GM23248 (cell line): ENCODE data around the gene DHX32. TPM values are rescaled to one million over a fixed set of nuclear protein-coding genes. Genes with fewer than 3 reads are reported as not detected.

Experiments used
- DNase-seq: peaks from one replicate; pipeline ENCODE4 v3.0.0-alpha.2; 2015
- H2AFZ ChIP-seq: fragments of 200-600 bp; sonication (generic); 2 replicates; pipeline ENCODE4 v1.6.1; 2016; ENCODE audit warnings: antibody characterized with exemption
- H3F3A ChIP-seq: fragments of 200-600 bp; sonication (generic); 2 replicates; pipeline ENCODE4 v1.6.1; 2016; ENCODE audit warnings: mild to moderate bottlenecking, antibody characterized with exemption, mixed run types; ENCODE audit not compliant: insufficient read depth
- H3K27ac ChIP-seq: fragments of 200-600 bp; sonication (generic); 2 replicates; pipeline ENCODE4 v1.5.1; 2016; ENCODE audit warnings: mild to moderate bottlenecking
- H3K27me3 ChIP-seq: fragments of 200-600 bp; sonication (generic); replicated peaks from 2 replicates; pipeline ENCODE4 v1.6.1; 2016; ENCODE audit warnings: mild to moderate bottlenecking; ENCODE audit not compliant: insufficient read depth
- H3K36me3 ChIP-seq: fragments of 200-600 bp; sonication (generic); 2 replicates; pipeline ENCODE4 v1.6.1; 2016; ENCODE audit warnings: low read depth, mild to moderate bottlenecking
- H3K4me1 ChIP-seq: fragments of 200-600 bp; sonication (generic); 2 replicates; pipeline ENCODE4 v1.6.1; 2016; ENCODE audit warnings: mild to moderate bottlenecking; ENCODE audit not compliant: insufficient read depth
- H3K4me2 ChIP-seq: fragments of 200-600 bp; sonication (generic); one replicate; pipeline ENCODE4 v1.6.1; 2016; ENCODE audit warnings: mild to moderate bottlenecking; ENCODE audit not compliant: unreplicated experiment
- H3K4me3 ChIP-seq: fragments of 200-600 bp; sonication (generic); 2 replicates; pipeline ENCODE4 v1.5.1; 2016; ENCODE audit warnings: mild to moderate bottlenecking
- H3K79me2 ChIP-seq: fragments of 200-600 bp; sonication (generic); 2 replicates; pipeline ENCODE4 v1.6.1; 2016; ENCODE audit warnings: mild to moderate bottlenecking; ENCODE audit not compliant: insufficient read depth
- H3K9ac ChIP-seq: fragments of 200-600 bp; sonication (generic); 2 replicates; pipeline ENCODE4 v1.6.1; 2016; ENCODE audit warnings: mild to moderate bottlenecking
- H3K9me2 ChIP-seq: fragments of 200-600 bp; sonication (generic); 2 replicates; pipeline ENCODE4 v1.6.1; 2016; ENCODE audit warnings: mixed run types, mild to moderate bottlenecking, moderate library complexity; ENCODE audit not compliant: insufficient read depth
- H3K9me3 ChIP-seq: fragments of 200-600 bp; sonication (generic); one replicate; pipeline ENCODE4 v1.6.1; 2017; ENCODE audit warnings: low read depth
- H4K20me1 ChIP-seq: fragments of 200-600 bp; sonication (generic); 2 replicates; pipeline ENCODE4 v1.6.0; 2016; ENCODE audit not compliant: insufficient read depth
- EZH2 ChIP-seq: fragments of 200-600 bp; sonication (generic); IDR thresholded peaks from 2 replicates; pipeline ENCODE4 v1.6.1; 2018; ENCODE audit warnings: antibody characterized with exemption, mild to moderate bottlenecking; ENCODE audit not compliant: insufficient read depth, poor library complexity, severe bottlenecking
- EZH2phosphoT487 ChIP-seq: fragments of 200-600 bp; sonication (generic); IDR thresholded peaks from 2 replicates; pipeline ENCODE4 v1.6.1; 2018; ENCODE audit warnings: antibody characterized with exemption, moderate library complexity, mild to moderate bottlenecking, low read depth; ENCODE audit not compliant: insufficient read depth
- WGBS, 2 experiments: methylation state at CpG; one replicate each; pipeline ENCODE4 v1.1.6; 2015 to 2017; ENCODE audit warnings: low lambda C conversion rate in 2 of 2, low coverage in 1 of 2; ENCODE audit errors: missing lambda C conversion rate in 2 of 2; 5-methylcytosine and 5-hydroxymethylcytosine counted together
- in situ Hi-C: fragments of 300-500 bp; cut with MboI; formaldehyde crosslinking; loops from 2 replicates; pipeline ENCODE4 v1.15.0; 2020
- polyA plus RNA-seq: library from polyadenylated mRNA; unstranded; fragments of >200 nt; fragmentation: Nextera tagmentation; extraction: Ambion mirVana; gene quantifications from 2 replicates; pipeline ENCODE4 v1.2.1, GENCODE V29; 2016
- total RNA-seq: library from RNA; depleted of rRNA; stranded (reverse); fragments of >200 nt; shearing (Covaris generic); gene quantifications from 2 replicates; pipeline ENCODE4 v1.2.3, GENCODE V29; 2014

DHX32 gene
- total and polyA plus RNA-seq, 2 experiments from 2014 or later: 34.4 to 49.6 TPM

DNA sequence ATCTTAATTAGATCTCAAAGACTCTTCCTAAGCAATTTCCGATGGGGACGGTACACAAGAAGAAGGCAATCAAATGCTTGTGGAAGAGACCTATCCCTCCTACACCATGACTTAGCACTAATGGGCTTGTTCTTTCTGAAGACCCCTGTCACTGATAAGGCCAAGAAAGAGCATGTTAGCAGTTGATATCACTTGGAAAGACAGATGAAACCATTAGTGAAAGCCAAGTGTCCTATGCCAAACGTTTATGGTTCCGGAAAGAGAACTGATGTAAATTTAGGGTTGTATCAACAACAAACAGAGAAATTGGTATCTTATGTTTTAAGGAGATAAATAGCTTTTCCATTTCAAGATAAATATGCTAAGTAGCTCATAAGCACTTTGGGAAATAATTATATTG is 64.5 kb downstream of the DHX32 start:
- Histone ChIP-seq H3K9me3 (no peaks in the 10 kb centered on the region), H3K4me2 (no peak overlapping the region), H2AFZ (no peak overlapping the region), H3K79me2 (peaks cover 11% of the 10 kb centered on the region), H3K27ac (no peak overlapping the region), H3K9me2 (no peaks in the 10 kb centered on the region), H3K27me3 (no peaks in the 10 kb centered on the region), H3K36me3 (0 out of 2 replicates have a peak, but pooled peaks cover 6% of the 10 kb centered on the region), H3F3A (no peaks in the 10 kb centered on the region), H3K4me3 (no peak overlapping the region), H4K20me1 (no peaks in the 10 kb centered on the region), H3K9ac (no peak overlapping the region), H3K4me1 (no peaks in the 10 kb centered on the region)
- WGBS, 2 experiments: 71 to 77% methylated on average over 4 of the region's 4 CpGs
- no peak for DNase-seq
- in situ Hi-C loops: no loop called here
- TF ChIP-seq EZH2phosphoT487 (no peak), EZH2 (no peak)

- WGBS, 2 experiments: 0% methylated on average over 1 of the region's 1 CpG
- no peak for DNase-seq
- no peaks in the 10 kb centered on the region for H3K27me3 ChIP-seq
- H3K4me2 ChIP-seq: no peak overlapping the region
- no peaks in the 10 kb centered on the region for H3K9me3 ChIP-seq
- H3K9me2 ChIP-seq: no peaks in the 10 kb centered on the region
- H3F3A ChIP-seq: no peaks in the 10 kb centered on the region
- H3K4me3 ChIP-seq: no peak overlapping the region
- H3K36me3 ChIP-seq: peaks cover 13% of the 10 kb centered on the region; the same call in 1 of the 2 replicates
- H3K4me1 ChIP-seq: no peaks in the 10 kb centered on the region
- in situ Hi-C loops: no loop called here
- H3K9ac ChIP-seq: no peak overlapping the region
- no peaks in the 10 kb centered on the region for H4K20me1 ChIP-seq
- H3K27ac ChIP-seq: no peak overlapping the region
- H3K79me2 ChIP-seq: peaks cover 11% of the 10 kb centered on the region
- H2AFZ ChIP-seq: no peak overlapping the region
- TF ChIP-seq EZH2phosphoT487 (no peak), EZH2 (no peak)
Measured at GRCh38 chr10:125815764-125816163, 65.3 kb downstream of the DHX32 start.

GRCh38 chr10:125812128-125812750 is 68.9 kb downstream of the DHX32 start:
- no peak overlapping the region for H3K4me2 ChIP-seq
- in situ Hi-C loops: no loop called here
- TF ChIP-seq EZH2 (no peak), EZH2phosphoT487 (no peak)

GRCh38 chr10:125811251-125811650 is 69.8 kb downstream of the DHX32 start:
- Histone ChIP-seq H3K9me2 (no peaks in the 10 kb centered on the region), H3K4me1 (no peaks in the 10 kb centered on the region), H3K4me2 (no peak overlapping the region), H3K79me2 (no peaks in the 10 kb centered on the region), H3K9ac (no peak overlapping the region), H3K36me3 (peaks cover 18% of the 10 kb centered on the region; the same call in 1 of the 2 replicates), H2AFZ (no peak overlapping the region), H3K4me3 (no peak overlapping the region), H3K27ac (no peak overlapping the region), H4K20me1 (no peaks in the 10 kb centered on the region), H3F3A (no peaks in the 10 kb centered on the region), H3K9me3 (no peaks in the 10 kb centered on the region), H3K27me3 (no peaks in the 10 kb centered on the region)
- peak; percentile 7 for DNase-seq
- 59 to 83% methylated on average over 1 of the region's 1 CpG for WGBS, 2 experiments
- in situ Hi-C loops: no loop called here
- TF ChIP-seq EZH2phosphoT487 (no peak), EZH2 (no peak)

More at GRCh38 chr10:125812128-125812750, 68.9 kb downstream of the DHX32 start:
- no peak overlapping the region for H3K9ac ChIP-seq
- peak; percentile 52 for DNase-seq
- no peak overlapping the region for H2AFZ ChIP-seq
- no peaks in the 10 kb centered on the region for H3F3A ChIP-seq
- no peak overlapping the region for H3K27ac ChIP-seq
- H4K20me1 ChIP-seq: no peaks in the 10 kb centered on the region
- H3K4me3 ChIP-seq: no peak overlapping the region
- H3K27me3 ChIP-seq: no peaks in the 10 kb centered on the region
- H3K9me2 ChIP-seq: no peaks in the 10 kb centered on the region
- no peaks in the 10 kb centered on the region for H3K4me1 ChIP-seq
- H3K36me3 ChIP-seq: peaks cover 17% of the 10 kb centered on the region; the same call in 1 of the 2 replicates
- H3K79me2 ChIP-seq: 0 out of 2 replicates have a peak, but pooled peaks cover 3% of the 10 kb centered on the region
- WGBS, 2 experiments: 96% methylated on average over 1 of the region's 1 CpG
- no peaks in the 10 kb centered on the region for H3K9me3 ChIP-seq
